M059J (cell line): Measurements from ENCODE around the gene UTY. TPM values are rescaled to one million over a fixed set of nuclear protein-coding genes. Genes with fewer than 3 reads are reported as not detected.

Experiments
- DNase-seq: peaks from one replicate; pipeline ENCODE4 v3.0.0-alpha.2; 2012; ENCODE audit warnings: low read depth
- total RNA-seq: library from RNA; depleted of rRNA; stranded (reverse); fragments of >200 nt; shearing (Covaris generic); gene quantifications from 2 replicates; pipeline ENCODE4 v1.2.3, GENCODE V29; 2014

Gene UTY
- total RNA-seq, 1 experiment from 2014 or later = 2.3 TPM

GRCh38 chrY:13415556-13415955, 64.3 kb downstream of the UTY start:
- DNase-seq = no peak

- no peak for DNase-seq
These were observed 81.0 kb downstream of the UTY start for GRCh38 chrY:13398876-13399275.

GRCh38 chrY:13381110-13381683, 98.6 kb downstream of the UTY start:
- DNase-seq = no peak

GRCh38 chrY:13370868-13371800, 108.7 kb downstream of the UTY start:
- DNase-seq = no peak

GRCh38 chrY:13370245-13370644, 109.6 kb downstream of the UTY start:
- no peak for DNase-seq

GRCh38 chrY:13368513-13368845, 111.4 kb downstream of the UTY start:
- DNase-seq = no peak

- no peak for DNase-seq
These were observed 116.2 kb downstream of the UTY start for GRCh38 chrY:13363641-13364040.

- DNase-seq = no peak
These were observed 117.2 kb downstream of the UTY start for GRCh38 chrY:13362662-13363061.

GRCh38 chrY:13361656-13362636, 117.9 kb downstream of the UTY start:
- peak; percentile 0 for DNase-seq

GRCh38 chrY:13351443-13351842, 128.4 kb downstream of the UTY start:
- DNase-seq = peak; percentile 1

GRCh38 chrY:13347106-13347505, 132.7 kb downstream of the UTY start:
- DNase-seq = no peak

GRCh38 chrY:13345549-13345948, 134.3 kb downstream of the UTY start:
- DNase-seq = no peak

- DNase-seq = no peak
These were observed 136.4 kb downstream of the UTY start for GRCh38 chrY:13343307-13343946.

GRCh38 chrY:13339939-13340338, 139.9 kb downstream of the UTY start:
- DNase-seq = no peak

- no peak for DNase-seq
These were observed 140.5 kb downstream of the UTY start for GRCh38 chrY:13339381-13339780.

- DNase-seq = no peak
These were observed 141.1 kb downstream of the UTY start for GRCh38 chrY:13338711-13339110.

GRCh38 chrY:13337934-13338333, 141.9 kb downstream of the UTY start:
- DNase-seq = no peak

- no peak for DNase-seq
These were observed 146.0 kb downstream of the UTY start for GRCh38 chrY:13333791-13334190.

- DNase-seq = no peak
These were observed 149.2 kb downstream of the UTY start for GRCh38 chrY:13330651-13331050.

GRCh38 chrY:13312966-13313365, 166.9 kb downstream of the UTY start:
- no peak for DNase-seq

- peak; percentile 0 for DNase-seq
These were observed 171.9 kb downstream of the UTY start for GRCh38 chrY:13307959-13308358.

- DNase-seq = no peak
These were observed 179.0 kb downstream of the UTY start for GRCh38 chrY:13300795-13301194.
